Measurements from ENCODE around the gene CTRL. TPM values are rescaled to one million over a fixed set of nuclear protein-coding genes. Genes with fewer than 3 reads are reported as not detected.

CTRL gene
- polyA plus RNA-seq, 1 of the 3 experiments (the other 2 are of a cell fraction) = 1.9 TPM

- WGBS (ENCODE audit: low lambda C conversion rate) = 65% methylated on average over 6 of the region's 13 CpGs
- Histone ChIP-seq H2AFZ (ENCODE audit: low read depth) (no peak overlapping the region), H3K4me1 (ENCODE audit: control insufficient read depth in 1 of 2, insufficient read depth in 2 of 2, low read depth in 1 of 2, low read length in 1 of 2) (peaks cover 0 to 20% of the 10 kb centered on the region in 2 experiments; a peak in 1 of 4 replicates), H3K79me2 (ENCODE audit: insufficient read depth) (0 out of 2 replicates have a peak, but pooled peaks cover 3% of the 10 kb centered on the region), H3K4me3 (ENCODE audit: low read depth in 2 of 2, low read length in 1 of 2) (no peak overlapping the region), H4K20me1 (ENCODE audit: insufficient read depth) (peaks cover 13% of the 10 kb centered on the region), H3K27me3 (ENCODE audit: insufficient read depth) (no peaks in the 10 kb centered on the region), H3K9ac (no peak overlapping the region), H3K4me2 (no peak overlapping the region), H3F3A (replicated peaks; ENCODE audit: insufficient read depth) (no peaks in the 10 kb centered on the region), H3K9me3 (no peaks in the 10 kb centered on the region), H3K27ac (ENCODE audit: low read depth in 2 of 2, low read length in 1 of 2) (no peak overlapping the region; a peak in 1 of 4 replicates), H3K36me3 (replicated peaks in 1 of 2; ENCODE audit: control insufficient read depth in 1 of 2, insufficient read depth in 2 of 2, low read length in 1 of 2) (peaks cover 0 to 44% of the 10 kb centered on the region in 2 experiments), H3K9me2 (no peaks in the 10 kb centered on the region)
- peak; percentile 29 for TF ChIP-seq CTCF (IDR thresholded peaks at IDR 0.05)
- TF ChIP-seq, protein P1, sequence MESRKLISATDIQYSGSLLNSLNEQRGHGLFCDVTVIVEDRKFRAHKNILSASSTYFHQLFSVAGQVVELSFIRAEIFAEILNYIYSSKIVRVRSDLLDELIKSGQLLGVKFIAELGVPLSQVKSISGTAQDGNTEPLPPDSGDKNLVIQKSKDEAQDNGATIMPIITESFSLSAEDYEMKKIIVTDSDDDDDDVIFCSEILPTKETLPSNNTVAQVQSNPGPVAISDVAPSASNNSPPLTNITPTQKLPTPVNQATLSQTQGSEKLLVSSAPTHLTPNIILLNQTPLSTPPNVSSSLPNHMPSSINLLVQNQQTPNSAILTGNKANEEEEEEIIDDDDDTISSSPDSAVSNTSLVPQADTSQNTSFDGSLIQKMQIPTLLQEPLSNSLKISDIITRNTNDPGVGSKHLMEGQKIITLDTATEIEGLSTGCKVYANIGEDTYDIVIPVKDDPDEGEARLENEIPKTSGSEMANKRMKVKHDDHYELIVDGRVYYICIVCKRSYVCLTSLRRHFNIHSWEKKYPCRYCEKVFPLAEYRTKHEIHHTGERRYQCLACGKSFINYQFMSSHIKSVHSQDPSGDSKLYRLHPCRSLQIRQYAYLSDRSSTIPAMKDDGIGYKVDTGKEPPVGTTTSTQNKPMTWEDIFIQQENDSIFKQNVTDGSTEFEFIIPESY (IDR thresholded peaks at IDR 0.05; ENCODE audit: borderline replicate concordance, low read depth) = no peak
- no peak for DNase-seq
- CTCF ChIA-PET = interaction anchor here (1.8 to 28.1 kb wide), 3 partner anchors 29 to 111 kb away, joined by 6 to 564 read pairs (median 29); partner anchors contain the start of genes EDC4, NRN1L and PSKH1
- POLR2A ChIA-PET = interaction anchor here (0.9 kb wide), 1 partner anchor 43 kb away, joined by 3 read pairs; no protein-coding TSS in a partner anchor
These were observed 5.4 kb downstream of the CTRL start for GRCh38 chr16:67926181-67926750.

GRCh38 chr16:67924140-67924906 is 7.3 kb downstream of the CTRL start:
- no peaks in the 10 kb centered on the region for H3K9me3 ChIP-seq
- H3K27ac ChIP-seq (ENCODE audit: low read depth in 2 of 2, low read length in 1 of 2) = no peak overlapping the region
- no peaks in the 10 kb centered on the region for H3K27me3 ChIP-seq (ENCODE audit: insufficient read depth)
- peaks cover 0 to 26% of the 10 kb centered on the region in 2 experiments; a peak in 1 of 4 replicates for H3K4me1 ChIP-seq (ENCODE audit: control insufficient read depth in 1 of 2, insufficient read depth in 2 of 2, low read depth in 1 of 2, low read length in 1 of 2)
- peaks cover 23% of the 10 kb centered on the region for H4K20me1 ChIP-seq (ENCODE audit: insufficient read depth)
- peaks cover 17% of the 10 kb centered on the region for H3K79me2 ChIP-seq (ENCODE audit: insufficient read depth)
- no peaks in the 10 kb centered on the region for H3F3A ChIP-seq (replicated peaks; ENCODE audit: insufficient read depth)
- no peak overlapping the region for H2AFZ ChIP-seq (ENCODE audit: low read depth)
- TF ChIP-seq MEF2A (IDR thresholded peaks at IDR 0.05; ENCODE audit: borderline replicate concordance, low read depth) (no peak), RXRA (IDR thresholded peaks at IDR 0.05; ENCODE audit: borderline replicate concordance, low read depth) (no peak), TAF1 (IDR thresholded peaks at IDR 0.05; ENCODE audit: borderline replicate concordance, low read depth, low read length) (no peak), RCOR1 (IDR thresholded peaks at IDR 0.05; ENCODE audit: low read length) (no peak)
- TF ChIP-seq, protein P2, sequence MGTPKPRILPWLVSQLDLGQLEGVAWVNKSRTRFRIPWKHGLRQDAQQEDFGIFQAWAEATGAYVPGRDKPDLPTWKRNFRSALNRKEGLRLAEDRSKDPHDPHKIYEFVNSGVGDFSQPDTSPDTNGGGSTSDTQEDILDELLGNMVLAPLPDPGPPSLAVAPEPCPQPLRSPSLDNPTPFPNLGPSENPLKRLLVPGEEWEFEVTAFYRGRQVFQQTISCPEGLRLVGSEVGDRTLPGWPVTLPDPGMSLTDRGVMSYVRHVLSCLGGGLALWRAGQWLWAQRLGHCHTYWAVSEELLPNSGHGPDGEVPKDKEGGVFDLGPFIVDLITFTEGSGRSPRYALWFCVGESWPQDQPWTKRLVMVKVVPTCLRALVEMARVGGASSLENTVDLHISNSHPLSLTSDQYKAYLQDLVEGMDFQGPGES (IDR thresholded peaks at IDR 0.05; ENCODE audit: low read depth, low read length) = no peak
- TF ChIP-seq, protein P3, sequence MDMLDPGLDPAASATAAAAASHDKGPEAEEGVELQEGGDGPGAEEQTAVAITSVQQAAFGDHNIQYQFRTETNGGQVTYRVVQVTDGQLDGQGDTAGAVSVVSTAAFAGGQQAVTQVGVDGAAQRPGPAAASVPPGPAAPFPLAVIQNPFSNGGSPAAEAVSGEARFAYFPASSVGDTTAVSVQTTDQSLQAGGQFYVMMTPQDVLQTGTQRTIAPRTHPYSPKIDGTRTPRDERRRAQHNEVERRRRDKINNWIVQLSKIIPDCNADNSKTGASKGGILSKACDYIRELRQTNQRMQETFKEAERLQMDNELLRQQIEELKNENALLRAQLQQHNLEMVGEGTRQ (IDR thresholded peaks at IDR 0.05; ENCODE audit: borderline replicate concordance, low read depth, low read length) = no peak
- ChIA-PET CTCF (interaction anchor here (0.7 to 28.1 kb wide), 4 partner anchors 9 to 116 kb away, joined by 3 to 564 read pairs (median 18); partner anchors contain the start of genes EDC4, NRN1L and PSKH1), POLR2A (interaction anchor here (0.5 kb wide), 1 partner anchor 149 kb away, joined by 3 read pairs; no protein-coding TSS in a partner anchor)
- 96% methylated on average over 4 of the region's 10 CpGs for WGBS (ENCODE audit: low lambda C conversion rate)
- no peaks in the 10 kb centered on the region for H3K9me2 ChIP-seq
- no peak overlapping the region for H3K4me2 ChIP-seq
- no peak overlapping the region for H3K9ac ChIP-seq
- DNase-seq = no peak
- peaks cover 0 to 31% of the 10 kb centered on the region in 2 experiments for H3K36me3 ChIP-seq (replicated peaks in 1 of 2; ENCODE audit: control insufficient read depth in 1 of 2, insufficient read depth in 2 of 2, low read length in 1 of 2)
- H3K4me3 ChIP-seq (ENCODE audit: low read depth in 2 of 2, low read length in 1 of 2) = no peak overlapping the region

All from SK-N-SH (cell line).